ENCODE data around the gene NARS2. TPM values are rescaled to one million over a fixed set of nuclear protein-coding genes. Genes with fewer than 3 reads are reported as not detected.
A peak's percentile ranks its signal among the peaks of the same experiment; 100 is the strongest.

The NARS2 gene
- total and polyA plus RNA-seq, 9 of the 15 experiments (the other 6 are each of a cell fraction or from before 2014, with no cell fraction given) = 26.8 to 48.0 (median 34.2) TPM

GRCh38 chr11:78392854-78393253, 181.8 kb downstream of the NARS2 start (continued):
- TF ChIP-seq ZNF518B (CRISPR knock-in tag; IDR thresholded peaks at IDR 0.05) (no peak), CBFA2T2 (conservative IDR thresholded peaks at IDR 0.05) (peak; percentile 78), ZNF280B (CRISPR knock-in tag; IDR thresholded peaks at IDR 0.05) (no peak), HES1 (IDR thresholded peaks at IDR 0.05; ENCODE audit: low read depth) (0 out of 2 replicates have a peak, but pooled peaks have one; percentile 12), ZNF134 (CRISPR knock-in tag; conservative IDR thresholded peaks at IDR 0.05) (no peak), LEF1 (IDR thresholded peaks at IDR 0.05) (peak; percentile 93; the same call in 1 of the 2 replicates), ZNF263 (CRISPR knock-in tag; IDR thresholded peaks at IDR 0.05; ENCODE audit: borderline replicate concordance) (no peak), SP2 (IDR thresholded peaks at IDR 0.05; ENCODE audit: extremely low read depth, low read depth, low read length, poor library complexity, severe bottlenecking) (no peak), ZFPM2 (CRISPR knock-in tag; IDR thresholded peaks at IDR 0.05) (no peak), ZNF12 (CRISPR knock-in tag; IDR thresholded peaks at IDR 0.05) (no peak), RAD21 (CRISPR knock-in tag; conservative IDR thresholded peaks at IDR 0.05 in 1 of 2, IDR thresholded peaks at IDR 0.05 in 1 of 2) (0 out of 4 replicates have a peak, but pooled peaks of 1 of the 2 experiments have one; percentile 20), TCF3 (CRISPR knock-in tag; IDR thresholded peaks at IDR 0.05) (peak; percentile 75), TFE3 (CRISPR knock-in tag; IDR thresholded peaks at IDR 0.05) (peak; percentile 65), KAT7 (CRISPR knock-in tag; IDR thresholded peaks at IDR 0.05; ENCODE audit: borderline replicate concordance) (no peak), ASH1L (IDR thresholded peaks at IDR 0.05; ENCODE audit: borderline replicate concordance, low read depth, partially characterized antibody) (no peak), RCOR1 (IDR thresholded peaks at IDR 0.05; ENCODE audit: borderline replicate concordance in 1 of 2, low read depth in 2 of 2, low read length in 2 of 2) (peak; percentile 43 to 95; a peak in 3 of 4 replicates)

Data from K562 (cell line).